ENCODE measurements around the gene TMEM178B.

TMEM178B gene

DNA sequence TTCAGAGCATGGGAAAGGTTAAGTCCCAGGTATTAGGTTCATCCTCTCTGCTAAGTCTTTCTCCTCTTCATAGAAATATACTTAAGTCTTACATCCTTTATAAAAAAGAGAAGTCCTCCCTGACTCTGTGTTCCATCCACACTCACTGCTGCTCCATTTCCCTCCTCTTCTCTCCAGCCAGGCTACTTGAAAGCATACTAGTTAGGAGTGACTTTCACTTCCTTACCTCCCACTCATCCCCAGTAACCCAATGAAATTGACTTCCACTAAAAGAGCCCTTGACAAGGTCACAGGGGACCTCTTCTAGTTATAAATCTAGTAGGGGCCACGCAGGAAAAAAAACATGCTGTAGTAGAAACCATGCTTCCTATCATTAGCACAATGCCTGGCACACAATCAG lies 344.2 kb downstream of the TMEM178B start:
- H3K4me3 ChIP-seq (replicated peaks; ENCODE audit: low read depth, low read length), result no peak overlapping the region
- no peak for DNase-seq (ENCODE audit: low read depth)
- TF ChIP-seq, protein P1, sequence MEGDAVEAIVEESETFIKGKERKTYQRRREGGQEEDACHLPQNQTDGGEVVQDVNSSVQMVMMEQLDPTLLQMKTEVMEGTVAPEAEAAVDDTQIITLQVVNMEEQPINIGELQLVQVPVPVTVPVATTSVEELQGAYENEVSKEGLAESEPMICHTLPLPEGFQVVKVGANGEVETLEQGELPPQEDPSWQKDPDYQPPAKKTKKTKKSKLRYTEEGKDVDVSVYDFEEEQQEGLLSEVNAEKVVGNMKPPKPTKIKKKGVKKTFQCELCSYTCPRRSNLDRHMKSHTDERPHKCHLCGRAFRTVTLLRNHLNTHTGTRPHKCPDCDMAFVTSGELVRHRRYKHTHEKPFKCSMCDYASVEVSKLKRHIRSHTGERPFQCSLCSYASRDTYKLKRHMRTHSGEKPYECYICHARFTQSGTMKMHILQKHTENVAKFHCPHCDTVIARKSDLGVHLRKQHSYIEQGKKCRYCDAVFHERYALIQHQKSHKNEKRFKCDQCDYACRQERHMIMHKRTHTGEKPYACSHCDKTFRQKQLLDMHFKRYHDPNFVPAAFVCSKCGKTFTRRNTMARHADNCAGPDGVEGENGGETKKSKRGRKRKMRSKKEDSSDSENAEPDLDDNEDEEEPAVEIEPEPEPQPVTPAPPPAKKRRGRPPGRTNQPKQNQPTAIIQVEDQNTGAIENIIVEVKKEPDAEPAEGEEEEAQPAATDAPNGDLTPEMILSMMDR (IDR thresholded peaks at IDR 0.05; ENCODE audit: low read length, missing control alignments), result no peak

DNA sequence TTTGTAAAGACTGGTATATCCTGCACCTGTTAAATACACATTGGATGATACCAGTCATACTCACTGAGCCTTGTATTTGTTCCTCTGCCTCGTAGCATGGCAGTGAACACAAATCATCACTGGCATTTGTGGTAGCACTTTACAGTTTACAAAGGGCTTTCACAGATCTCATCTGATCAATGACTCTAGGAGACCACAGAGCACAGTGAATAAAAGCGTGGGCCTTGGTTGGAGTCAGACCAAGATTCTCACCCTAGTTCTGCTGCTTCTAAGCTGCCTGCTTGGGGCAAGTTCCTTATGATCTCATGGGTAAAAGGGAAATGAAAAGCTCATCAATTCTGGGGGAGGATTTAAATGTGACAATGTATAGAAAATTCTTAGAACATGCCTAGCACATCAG lies 347.4 kb downstream of the TMEM178B start:
- H3K4me3 ChIP-seq (replicated peaks; ENCODE audit: low read depth, low read length), result no peak overlapping the region
- no peak for DNase-seq (ENCODE audit: low read depth)
- TF ChIP-seq, protein P1 (IDR thresholded peaks at IDR 0.05; ENCODE audit: low read length, missing control alignments), result no peak

DNA sequence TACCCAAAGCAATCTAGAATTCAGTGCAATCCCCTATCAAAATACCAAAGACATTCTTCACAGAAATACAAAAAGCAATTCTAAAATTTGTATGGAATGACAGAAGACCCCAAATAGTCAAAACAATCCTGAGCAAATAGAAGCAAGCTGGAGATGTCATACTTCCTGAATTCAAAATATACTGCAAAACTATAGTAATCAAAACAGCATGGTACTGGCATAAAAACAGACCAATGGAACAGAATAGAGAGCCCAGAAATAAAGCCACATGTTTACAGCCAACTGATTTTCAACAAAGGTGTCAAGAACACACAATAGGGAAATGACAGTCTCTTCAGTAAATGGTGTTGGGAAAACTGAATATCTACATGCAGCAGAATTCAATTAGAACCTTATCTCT lies 353.3 kb downstream of the TMEM178B start:
- TF ChIP-seq, protein P1 (IDR thresholded peaks at IDR 0.05; ENCODE audit: low read length, missing control alignments), result no peak
- H3K4me3 ChIP-seq (replicated peaks; ENCODE audit: low read depth, low read length), result no peak overlapping the region
- DNase-seq (ENCODE audit: low read depth), result no peak

DNA sequence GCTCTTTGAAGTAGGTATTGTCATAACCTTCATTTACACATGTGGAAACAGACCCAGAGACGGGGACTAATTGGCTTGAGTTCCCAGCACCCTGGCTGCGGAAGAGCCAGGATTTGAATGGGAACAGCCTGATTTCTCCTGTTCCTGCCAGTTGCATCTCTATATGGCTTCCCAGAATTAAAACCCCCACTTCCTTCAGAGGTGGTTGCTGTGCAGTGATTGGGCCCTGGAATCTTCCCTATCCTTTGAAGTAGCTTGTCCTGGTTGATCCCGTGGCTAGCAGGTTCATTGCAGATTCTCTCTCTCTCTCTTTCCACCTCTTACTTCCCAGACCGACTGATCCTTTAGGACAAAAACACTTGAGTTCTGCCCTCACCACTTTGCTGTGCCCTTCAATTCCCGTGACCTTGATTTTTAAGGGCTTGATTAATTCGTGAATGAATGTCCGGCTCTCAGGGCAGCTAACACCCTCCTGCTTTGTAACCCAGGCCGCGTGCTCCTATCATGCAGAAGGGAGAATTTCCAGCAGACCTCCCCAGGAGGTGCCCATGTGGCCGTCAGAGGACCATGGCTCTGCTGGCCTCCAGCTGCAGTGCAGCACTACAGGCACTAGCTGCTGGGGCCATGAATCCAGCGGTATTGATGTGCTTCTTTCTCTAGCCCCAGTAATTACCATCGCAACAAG lies 356.7 kb downstream of the TMEM178B start:
- DNase-seq (ENCODE audit: low read depth), result no peak
- no peak overlapping the region for H3K4me3 ChIP-seq (replicated peaks; ENCODE audit: low read depth, low read length)
- TF ChIP-seq, protein P1 (IDR thresholded peaks at IDR 0.05; ENCODE audit: low read length, missing control alignments), result no peak

DNA sequence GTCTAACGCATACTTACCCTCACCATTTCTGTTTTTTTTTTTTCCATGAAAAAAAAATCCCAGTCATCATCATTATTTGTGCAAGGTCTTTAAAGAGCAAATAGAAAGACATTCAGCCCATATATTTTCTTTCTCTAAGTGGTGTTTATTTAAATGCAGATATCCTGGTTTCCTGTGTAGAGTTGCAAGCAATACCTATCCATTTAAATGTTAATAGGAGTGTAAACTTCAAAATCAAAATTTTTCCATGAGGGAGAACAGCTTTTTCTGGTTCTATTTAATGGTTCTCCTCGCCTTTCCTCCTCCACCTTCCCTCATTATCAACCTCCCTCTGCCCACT lies 357.2 kb downstream of the TMEM178B start:
- H3K4me3 ChIP-seq (replicated peaks; ENCODE audit: low read depth, low read length), result no peak overlapping the region
- TF ChIP-seq, protein P1 (IDR thresholded peaks at IDR 0.05; ENCODE audit: low read length, missing control alignments), result no peak
- DNase-seq (ENCODE audit: low read depth), result no peak

DNA sequence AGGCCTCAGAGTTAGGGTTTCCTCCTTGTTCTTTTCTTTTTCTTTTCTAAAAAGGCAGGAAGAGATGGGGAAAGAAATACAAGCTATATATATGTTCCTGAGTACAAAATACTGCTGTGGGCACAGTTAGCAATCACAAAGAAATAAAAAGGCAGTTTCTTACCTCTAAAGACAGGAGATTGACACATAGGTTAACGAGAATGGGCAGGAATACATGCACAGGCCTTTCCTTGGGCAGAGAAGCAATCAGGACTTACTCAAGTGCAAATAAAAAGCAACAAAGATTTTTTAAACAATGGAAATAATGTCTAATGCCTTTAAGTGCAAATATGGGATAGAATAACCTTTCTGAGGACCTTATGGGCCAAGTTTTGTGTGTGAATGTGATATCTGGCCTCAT lies 357.8 kb downstream of the TMEM178B start:
- no peak for DNase-seq (ENCODE audit: low read depth)
- TF ChIP-seq, protein P1 (IDR thresholded peaks at IDR 0.05; ENCODE audit: low read length, missing control alignments), result no peak
- H3K4me3 ChIP-seq (replicated peaks; ENCODE audit: low read depth, low read length), result no peak overlapping the region

DNA sequence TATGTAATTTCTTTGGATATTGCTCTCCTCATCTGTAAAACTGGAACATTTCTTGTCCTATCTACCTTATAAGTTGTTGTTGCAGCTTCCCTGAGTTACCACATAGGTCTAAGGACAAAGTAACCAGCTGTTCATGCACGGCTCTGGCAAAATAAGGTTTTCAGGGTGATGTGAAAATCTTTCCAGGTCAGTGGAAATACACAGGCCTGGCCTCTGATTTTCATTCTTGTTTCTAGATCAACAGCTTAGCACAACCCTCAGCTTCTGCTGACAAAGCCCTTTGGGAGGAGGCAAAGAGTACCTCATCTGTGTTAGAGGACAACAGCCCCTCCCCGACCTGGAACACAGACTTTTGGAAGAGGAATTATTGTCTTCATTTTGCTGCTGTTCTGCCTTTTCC lies 359.8 kb downstream of the TMEM178B start:
- TF ChIP-seq, protein P1 (IDR thresholded peaks at IDR 0.05; ENCODE audit: low read length, missing control alignments), result no peak
- no peak for DNase-seq (ENCODE audit: low read depth)
- H3K4me3 ChIP-seq (replicated peaks; ENCODE audit: low read depth, low read length), result no peak overlapping the region
